CD4-positive, alpha-beta T cell treated with Interleukin-17A for 1 hour (primary cell): ENCODE data around the gene SMPD1.
A peak's percentile ranks its signal among the peaks of the same experiment; 100 is the strongest.

Experiments
- DNase-seq: peaks from one replicate; pipeline ENCODE4 v3.0.0-alpha.2; 2020

The SMPD1 gene

GRCh38 chr11:6415797-6416196 lies 25.5 kb downstream of the SMPD1 start:
- no peak for DNase-seq

GRCh38 chr11:6417907-6418556 lies 27.8 kb downstream of the SMPD1 start:
- no peak for DNase-seq

GRCh38 chr11:6418557-6419008 lies 28.3 kb downstream of the SMPD1 start:
- no peak for DNase-seq

- DNase-seq = peak; percentile 77
Observed at GRCh38 chr11:6419009-6419631, 28.8 kb downstream of the SMPD1 start, which contains the start of gene APBB1. APBB1 (minus strand) TSS chr11:6419094; CDS start chr11:6411347, 7,747 bp downstream.

GRCh38 chr11:6420677-6421076 lies 30.4 kb downstream of the SMPD1 start:
- no peak for DNase-seq

- DNase-seq = no peak
Observed at GRCh38 chr11:6427516-6427915, 37.2 kb downstream of the SMPD1 start.

- no peak for DNase-seq
Observed at GRCh38 chr11:6431861-6432260, 41.6 kb downstream of the SMPD1 start.

- no peak for DNase-seq
Observed at GRCh38 chr11:6433998-6434660, 43.9 kb downstream of the SMPD1 start.

GRCh38 chr11:6437423-6437822 lies 47.1 kb downstream of the SMPD1 start:
- DNase-seq = no peak

GRCh38 chr11:6437993-6438392 lies 47.7 kb downstream of the SMPD1 start:
- peak; percentile 35 for DNase-seq

- peak; percentile 55 for DNase-seq
Observed at GRCh38 chr11:6438979-6439571, 48.8 kb downstream of the SMPD1 start.

- no peak for DNase-seq
Observed at GRCh38 chr11:6440906-6441358, 50.7 kb downstream of the SMPD1 start, which contains the start of gene HPX. HPX (minus strand) TSS chr11:6440987; CDS start chr11:6440963, 24 bp downstream.

GRCh38 chr11:6442441-6442840 lies 52.2 kb downstream of the SMPD1 start:
- no peak for DNase-seq

GRCh38 chr11:6443269-6444003 lies 53.2 kb downstream of the SMPD1 start:
- DNase-seq = peak; percentile 66
